ENCODE measurements around the gene CMTM4.

Gene CMTM4

DNA sequence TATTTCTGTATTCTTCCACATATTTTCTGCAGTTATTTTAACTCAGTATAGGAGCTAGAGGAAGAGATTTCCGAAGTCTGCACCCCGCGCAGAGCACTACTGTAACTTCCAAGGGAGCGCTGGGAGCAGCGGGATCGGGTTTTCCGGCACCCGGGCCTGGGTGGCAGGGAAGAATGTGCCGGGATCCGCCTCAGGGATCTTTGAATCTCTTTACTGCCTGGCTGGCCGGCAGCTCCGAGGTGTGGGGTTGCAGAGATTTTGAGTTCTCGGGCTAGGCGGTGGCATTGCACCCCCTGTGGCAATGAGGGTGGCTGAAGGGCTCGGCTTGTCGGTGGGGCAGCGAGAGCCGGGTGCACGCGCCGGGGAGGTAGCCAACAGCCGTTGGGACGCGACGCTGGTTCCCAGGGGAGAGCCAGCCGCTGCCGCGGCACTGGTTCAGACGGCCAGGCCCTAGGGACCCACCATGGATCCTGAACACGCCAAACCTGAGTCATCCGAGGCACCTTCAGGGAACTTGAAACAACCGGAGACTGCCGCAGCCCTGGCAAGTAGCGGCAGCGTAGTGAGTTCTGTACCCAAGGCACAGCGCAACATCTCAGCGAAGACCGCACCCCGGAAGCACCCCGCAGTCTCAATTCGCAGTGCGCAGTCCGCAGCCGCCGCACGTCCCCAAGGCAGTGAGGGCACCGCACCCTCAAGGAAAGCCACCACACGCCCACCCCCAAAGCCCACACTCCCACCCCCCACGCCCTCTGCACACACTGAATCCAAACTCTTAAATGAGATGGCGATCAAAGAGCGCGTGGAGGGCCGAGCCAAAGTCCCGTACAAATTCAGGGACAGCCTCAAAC is 130.3 kb downstream of the CMTM4 start, which contains the start of gene CMTM1:
Gene CMTM1, plus strand, starts transcription at position 389 of the 851 bp plus-strand sequence. Its CDS starts 75 bp downstream, at position 464.
- no peak for DNase-seq (ENCODE audit: low read depth in 2 of 2)
